Calu3 (cell line): ENCODE data around the gene COPS7A. TPM values are rescaled to one million over a fixed set of nuclear protein-coding genes. Genes with fewer than 3 reads are reported as not detected.
A peak's percentile ranks its signal among the peaks of the same experiment; 100 is the strongest.

ENCODE experiments used
- BruUV-seq: library from RNA; stranded (reverse); fragments of 400-500 nt; replicated peaks from 2 replicates; lab custom pipeline; 2021; lab: Mats Ljungman, UMichigan
- CTCF ChIA-PET: fragments of 300-600 bp; sonication (Branson Sonifier 250); formaldehyde crosslinking; loops from one replicate; lab custom pipeline; 2022; ENCODE audit warnings: antibody characterized with exemption; lab: Charles Lee
- DNase-seq: peaks from one replicate; pipeline ENCODE4 v3.0.0; 2022
- H3K27ac Mint-ChIP-seq: one replicate; pipeline ENCODE4 v1.8.0; 2022; ENCODE audit warnings: mixed read lengths; ENCODE audit not compliant: unreplicated experiment
- H3K27me3 Mint-ChIP-seq: one replicate; pipeline ENCODE4 v1.8.0; 2022; ENCODE audit warnings: mixed read lengths; ENCODE audit not compliant: unreplicated experiment
- H3K36me3 Mint-ChIP-seq: one replicate; pipeline ENCODE4 v1.8.0; 2022; ENCODE audit warnings: mild to moderate bottlenecking, moderate library complexity, mixed read lengths; ENCODE audit not compliant: insufficient read depth, unreplicated experiment
- H3K4me1 Mint-ChIP-seq: one replicate; pipeline ENCODE4 v1.8.0; 2022; ENCODE audit warnings: mild to moderate bottlenecking, low read depth, mixed read lengths; ENCODE audit not compliant: unreplicated experiment
- H3K4me3 Mint-ChIP-seq: one replicate; pipeline ENCODE4 v1.8.0; 2022; ENCODE audit warnings: mild to moderate bottlenecking, low read depth, moderate library complexity, mixed read lengths; ENCODE audit not compliant: unreplicated experiment
- H3K9me3 Mint-ChIP-seq: one replicate; pipeline ENCODE4 v1.8.0; 2022; ENCODE audit warnings: low read depth, mixed read lengths; ENCODE audit not compliant: unreplicated experiment
- CTCF ChIP-seq: fragments of 200-600 bp; IDR thresholded peaks from one replicate; pipeline ENCODE4 v1.8.0; 2022; ENCODE audit warnings: antibody characterized with exemption; ENCODE audit not compliant: unreplicated experiment
- intact Hi-C: fragments of 100-400 bp; cut with micrococcal nuclease; formaldehyde crosslinking; loops from one replicate; pipeline ENCODE4 v1.10.0; 2022; ENCODE audit not compliant: unreplicated experiment
- total RNA-seq: library from RNA; stranded (reverse); gene quantifications from 2 replicates; pipeline ENCODE4 v1.2.3, GENCODE V29; 2022

Gene COPS7A
- total RNA-seq, 1 experiment from 2014 or later: 47.3 TPM

- Mint-ChIP-seq H3K9me3 (no peaks in the 10 kb centered on the region), H3K27ac (no peak within 1 kb of the TSS), H3K4me3 (no peak within 1 kb of the TSS), H3K36me3 (peaks cover 20% of the 10 kb centered on the region), H3K27me3 (peaks cover 72% of the 10 kb centered on the region), H3K4me1 (peaks cover 30% of the 10 kb centered on the region)
- CTCF ChIA-PET: no interaction called here
- DNase-seq: no peak
- BruUV-seq: no TSS peak
- intact Hi-C loops: no loop called here
- TF ChIP-seq CTCF: no peak
Observed at GRCh38 chr12:6772331-6772695, 48.5 kb downstream of the COPS7A start, which contains the start of gene LAG3. Gene LAG3, plus strand, starts transcription at chr12:6772520. Its CDS starts 333 bp downstream, at chr12:6772853.

- Mint-ChIP-seq H3K4me3 (no peak overlapping the region), H3K9me3 (no peaks in the 10 kb centered on the region), H3K4me1 (peaks cover 24% of the 10 kb centered on the region), H3K36me3 (peaks cover 13% of the 10 kb centered on the region), H3K27me3 (peaks cover 72% of the 10 kb centered on the region), H3K27ac (no peak overlapping the region)
- no peak for TF ChIP-seq CTCF
- intact Hi-C loops: no loop called here
- DNase-seq: no peak
- BruUV-seq: no TSS peak
- CTCF ChIA-PET: no interaction called here
Observed at GRCh38 chr12:6772726-6773589, 49.1 kb downstream of the COPS7A start.

- Mint-ChIP-seq H3K9me3 (no peaks in the 10 kb centered on the region), H3K27ac (no peak overlapping the region), H3K4me1 (peaks cover 26% of the 10 kb centered on the region), H3K36me3 (peaks cover 7% of the 10 kb centered on the region), H3K4me3 (peak overlapping the region; percentile 10), H3K27me3 (peaks cover 75% of the 10 kb centered on the region)
- DNase-seq: no peak
- CTCF ChIA-PET: interaction anchor here (0.7 to 1.2 kb wide), 2 partner anchors 50 to 79 kb away, joined by 3 to 10 read pairs; partner anchors contain the start of genes COPS7A and USP5
- intact Hi-C loops: no loop called here
- BruUV-seq: no TSS peak
- TF ChIP-seq CTCF: no peak
Observed at GRCh38 chr12:6773590-6774351, 49.9 kb downstream of the COPS7A start.

GRCh38 chr12:6774499-6775062, 50.7 kb downstream of the COPS7A start:
- no peak for DNase-seq
- H3K4me1 Mint-ChIP-seq: peaks cover 34% of the 10 kb centered on the region
- H3K36me3 Mint-ChIP-seq: peaks cover 2% of the 10 kb centered on the region
- intact Hi-C loops: no loop called here
- H3K27me3 Mint-ChIP-seq: peaks cover 82% of the 10 kb centered on the region
- BruUV-seq: no TSS peak
- CTCF ChIA-PET: interaction anchor here (0.7 to 1.2 kb wide), 2 partner anchors 51 to 78 kb away, joined by 3 to 10 read pairs; partner anchors contain the start of genes COPS7A and USP5
- H3K9me3 Mint-ChIP-seq: no peaks in the 10 kb centered on the region
- H3K27ac Mint-ChIP-seq: peak overlapping the region; percentile 51
- H3K4me3 Mint-ChIP-seq: no peak overlapping the region
- TF ChIP-seq CTCF: no peak
